Measurements from ENCODE around the gene BCL2L15.
A peak's percentile ranks its signal among the peaks of the same experiment; 100 is the strongest.

Gene BCL2L15

GRCh38 chr1:113924473-113924872 is 37.1 kb upstream of the BCL2L15 start:
- TF ChIP-seq CTCF (IDR thresholded peaks at IDR 0.05; ENCODE audit: low read depth, low read length) = no peak
- no peak for TF ChIP-seq MYC (IDR thresholded peaks at IDR 0.05; ENCODE audit: low read depth, low read length)
- no peak for TF ChIP-seq MAX (IDR thresholded peaks at IDR 0.05; ENCODE audit: low read depth, low read length)
- TF ChIP-seq POLR2A (IDR thresholded peaks at IDR 0.05; ENCODE audit: extremely low read depth, insufficient read length) = no peak
- no peak overlapping the region for H3K4me3 ChIP-seq (ENCODE audit: low read depth, low read length)
- no peak for DNase-seq (ENCODE audit: low read depth)

GRCh38 chr1:113922957-113923356 is 35.6 kb upstream of the BCL2L15 start:
- TF ChIP-seq POLR2A (IDR thresholded peaks at IDR 0.05; ENCODE audit: extremely low read depth, insufficient read length) = no peak
- no peak for TF ChIP-seq CTCF (IDR thresholded peaks at IDR 0.05; ENCODE audit: low read depth, low read length)
- TF ChIP-seq MYC (IDR thresholded peaks at IDR 0.05; ENCODE audit: low read depth, low read length) = no peak
- no peak for TF ChIP-seq MAX (IDR thresholded peaks at IDR 0.05; ENCODE audit: low read depth, low read length)
- no peak overlapping the region for H3K4me3 ChIP-seq (ENCODE audit: low read depth, low read length)
- DNase-seq (ENCODE audit: low read depth) = no peak

GRCh38 chr1:113918243-113918642 is 30.9 kb upstream of the BCL2L15 start:
- TF ChIP-seq MYC (IDR thresholded peaks at IDR 0.05; ENCODE audit: low read depth, low read length) = no peak
- TF ChIP-seq POLR2A (IDR thresholded peaks at IDR 0.05; ENCODE audit: extremely low read depth, insufficient read length) = no peak
- no peak for TF ChIP-seq CTCF (IDR thresholded peaks at IDR 0.05; ENCODE audit: low read depth, low read length)
- TF ChIP-seq MAX (IDR thresholded peaks at IDR 0.05; ENCODE audit: low read depth, low read length) = no peak
- H3K4me3 ChIP-seq (ENCODE audit: low read depth, low read length) = no peak overlapping the region
- no peak for DNase-seq (ENCODE audit: low read depth)

- no peak overlapping the region for H3K4me3 ChIP-seq (ENCODE audit: low read depth, low read length)
- peak; percentile 29 for DNase-seq (ENCODE audit: low read depth)
- no peak for TF ChIP-seq POLR2A (IDR thresholded peaks at IDR 0.05; ENCODE audit: extremely low read depth, insufficient read length)
- TF ChIP-seq CTCF (IDR thresholded peaks at IDR 0.05; ENCODE audit: low read depth, low read length) = no peak
- no peak for TF ChIP-seq MAX (IDR thresholded peaks at IDR 0.05; ENCODE audit: low read depth, low read length)
- TF ChIP-seq MYC (IDR thresholded peaks at IDR 0.05; ENCODE audit: low read depth, low read length) = no peak
Observed at GRCh38 chr1:113917400-113918082, 30.2 kb upstream of the BCL2L15 start.

GRCh38 chr1:113916974-113917373 is 29.6 kb upstream of the BCL2L15 start:
- no peak overlapping the region for H3K4me3 ChIP-seq (ENCODE audit: low read depth, low read length)
- no peak for TF ChIP-seq POLR2A (IDR thresholded peaks at IDR 0.05; ENCODE audit: extremely low read depth, insufficient read length)
- TF ChIP-seq MYC (IDR thresholded peaks at IDR 0.05; ENCODE audit: low read depth, low read length) = no peak
- TF ChIP-seq MAX (IDR thresholded peaks at IDR 0.05; ENCODE audit: low read depth, low read length) = no peak
- no peak for TF ChIP-seq CTCF (IDR thresholded peaks at IDR 0.05; ENCODE audit: low read depth, low read length)
- DNase-seq (ENCODE audit: low read depth) = no peak
